H1 (cell line): ENCODE measurements around the gene CSRP1.

Source experiments
- BRCA1 ChIP-seq: IDR thresholded peaks from 2 replicates; pipeline ENCODE4 v1.6.1; 2012; ENCODE audit warnings: low read depth, low read length, improper control_type of control experiment
- CBX5 ChIP-seq: fragments of 300-800, 300-1000 bp; sonication (generic); IDR thresholded peaks from 2 replicates; pipeline ENCODE4 v1.7.1; 2016; ENCODE audit warnings: antibody characterized with exemption, low read length, low read depth
- CREB1 ChIP-seq: IDR thresholded peaks from 2 replicates; pipeline ENCODE4 v1.6.1; 2012; ENCODE audit warnings: inconsistent platforms
- GTF2F1 ChIP-seq: IDR thresholded peaks from 2 replicates; pipeline ENCODE4 v1.6.1; 2012; ENCODE audit warnings: low read depth, low read length, improper control_type of control experiment, borderline replicate concordance
- KDM1A ChIP-seq: fragments of 200-600, 300-600 bp; sonication (generic); IDR thresholded peaks from 2 replicates; pipeline ENCODE4 v1.7.1; 2016; ENCODE audit warnings: mild to moderate bottlenecking, low read length, borderline replicate concordance
- KDM5A ChIP-seq: fragments of 200-600 bp; IDR thresholded peaks from 2 replicates; pipeline ENCODE4 v1.7.1; 2012; ENCODE audit warnings: mild to moderate bottlenecking, low read length, inconsistent platforms, mixed read lengths
- POLR2A ChIP-seq, 2 experiments: IDR thresholded peaks; 1 replicate in 1 of 2; 2 replicates in 1 of 2; pipeline ENCODE4 v1.6.1; 2011; ENCODE audit warnings: low read depth in 2 of 2, low read length in 2 of 2, mild to moderate bottlenecking in 2 of 2; ENCODE audit errors: control extremely low read depth in 1 of 2
- POLR2AphosphoS5 ChIP-seq: IDR thresholded peaks from 2 replicates; pipeline ENCODE4 v1.6.1; 2011; ENCODE audit warnings: low read depth, low read length
- TAF1 ChIP-seq: IDR thresholded peaks from 2 replicates; pipeline ENCODE4 v1.6.1; 2011; ENCODE audit warnings: mild to moderate bottlenecking, low read depth, low read length
- TF ChIP-seq, protein P1 (sequence below), 3 experiments: IDR thresholded peaks; 1 replicate in 2 of 3; 2 replicates in 1 of 3; pipeline versions ENCODE4 v1.5.1 to v1.6.1; 2011; ENCODE audit warnings: low read length in 3 of 3, mild to moderate bottlenecking in 3 of 3, inconsistent platforms in 2 of 3, low read depth in 1 of 3, moderate library complexity in 1 of 3; ENCODE audit not compliant: insufficient read depth in 1 of 3; ENCODE audit errors: control extremely low read depth in 1 of 3

DNA sequence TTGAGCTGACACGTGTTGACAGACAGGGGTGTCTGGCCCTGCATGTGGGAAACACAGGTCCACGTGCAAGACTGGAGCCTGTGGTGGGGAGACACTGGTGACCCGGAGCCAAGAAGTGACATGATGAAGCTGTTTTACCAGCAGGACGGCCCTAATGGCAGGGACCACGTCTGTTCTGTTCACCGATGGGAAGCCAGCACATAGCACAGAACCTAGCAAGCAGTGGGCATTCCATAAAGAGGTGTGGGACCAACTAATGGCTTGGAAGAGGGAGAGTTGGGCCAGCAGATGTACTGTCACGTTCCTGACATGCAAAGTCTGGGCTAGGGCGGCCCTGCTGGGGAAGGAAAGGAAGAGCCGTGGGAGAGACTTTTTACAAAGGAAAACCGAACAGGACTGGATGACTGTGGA is 47.3 kb upstream of the CSRP1 start:
- TF ChIP-seq POLR2AphosphoS5: no peak
- no peak for TF ChIP-seq TAF1
- no peak for TF ChIP-seq POLR2A (IDR thresholded peaks at IDR 0.05; ENCODE audit: control extremely low read depth in 1 of 2, low read depth in 2 of 2, low read length in 2 of 2)
- TF ChIP-seq, protein P1, sequence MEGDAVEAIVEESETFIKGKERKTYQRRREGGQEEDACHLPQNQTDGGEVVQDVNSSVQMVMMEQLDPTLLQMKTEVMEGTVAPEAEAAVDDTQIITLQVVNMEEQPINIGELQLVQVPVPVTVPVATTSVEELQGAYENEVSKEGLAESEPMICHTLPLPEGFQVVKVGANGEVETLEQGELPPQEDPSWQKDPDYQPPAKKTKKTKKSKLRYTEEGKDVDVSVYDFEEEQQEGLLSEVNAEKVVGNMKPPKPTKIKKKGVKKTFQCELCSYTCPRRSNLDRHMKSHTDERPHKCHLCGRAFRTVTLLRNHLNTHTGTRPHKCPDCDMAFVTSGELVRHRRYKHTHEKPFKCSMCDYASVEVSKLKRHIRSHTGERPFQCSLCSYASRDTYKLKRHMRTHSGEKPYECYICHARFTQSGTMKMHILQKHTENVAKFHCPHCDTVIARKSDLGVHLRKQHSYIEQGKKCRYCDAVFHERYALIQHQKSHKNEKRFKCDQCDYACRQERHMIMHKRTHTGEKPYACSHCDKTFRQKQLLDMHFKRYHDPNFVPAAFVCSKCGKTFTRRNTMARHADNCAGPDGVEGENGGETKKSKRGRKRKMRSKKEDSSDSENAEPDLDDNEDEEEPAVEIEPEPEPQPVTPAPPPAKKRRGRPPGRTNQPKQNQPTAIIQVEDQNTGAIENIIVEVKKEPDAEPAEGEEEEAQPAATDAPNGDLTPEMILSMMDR (IDR thresholded peaks at IDR 0.05; ENCODE audit: control extremely low read depth in 1 of 3, insufficient read depth in 1 of 3, low read depth in 1 of 3, low read length in 3 of 3): no peak
- no peak for TF ChIP-seq KDM1A
- TF ChIP-seq CBX5: no peak
- no peak for TF ChIP-seq BRCA1
- TF ChIP-seq GTF2F1: no peak
- TF ChIP-seq CREB1: no peak
- no peak for TF ChIP-seq KDM5A
